22Rv1 (cell line): Measurements from ENCODE around the gene PTBP2.
A peak's percentile ranks its signal among the peaks of the same experiment; 100 is the strongest.

Source experiments
- H3K27ac ChIP-seq: fragments of 450-650 bp; 2 replicates; pipeline ENCODE4 v1.5.1; 2017
- CTCF ChIP-seq: fragments of 450-650 bp; IDR thresholded peaks from 2 replicates; pipeline ENCODE4 v1.5.1; 2017; ENCODE audit warnings: mild to moderate bottlenecking
- ZFX ChIP-seq: fragments of 450-650 bp; IDR thresholded peaks from 2 replicates; pipeline ENCODE4 v1.6.1; 2017; ENCODE audit warnings: antibody characterized with exemption, borderline replicate concordance

The PTBP2 gene

DNA sequence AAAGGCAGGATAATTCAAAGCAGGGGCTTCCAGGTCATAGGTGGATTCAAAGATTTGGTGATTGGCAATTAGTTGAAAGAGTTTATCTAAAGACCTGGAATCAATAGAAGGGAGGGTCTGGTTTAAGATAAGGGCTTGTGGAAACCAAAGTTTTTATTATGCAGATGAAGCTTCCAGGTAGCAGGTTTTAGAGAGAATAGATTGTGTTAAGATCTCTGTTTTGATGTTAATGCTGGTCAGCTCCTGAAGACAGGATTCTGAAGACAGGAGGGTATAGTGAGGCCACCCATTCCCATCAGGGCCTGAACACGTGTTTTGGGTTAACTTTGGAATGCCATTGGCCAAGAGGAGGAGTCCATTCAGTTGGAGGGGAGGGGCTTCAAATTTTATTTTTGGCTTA, 6.1 kb upstream of the PTBP2 start:
- no peak overlapping the region for H3K27ac ChIP-seq
- no peak for TF ChIP-seq ZFX
- TF ChIP-seq CTCF, result no peak

GRCh38 chr1:96721053-96721415, 550 bp upstream of the PTBP2 start:
- H3K27ac ChIP-seq, result peak overlapping the region; percentile 81

DNA sequence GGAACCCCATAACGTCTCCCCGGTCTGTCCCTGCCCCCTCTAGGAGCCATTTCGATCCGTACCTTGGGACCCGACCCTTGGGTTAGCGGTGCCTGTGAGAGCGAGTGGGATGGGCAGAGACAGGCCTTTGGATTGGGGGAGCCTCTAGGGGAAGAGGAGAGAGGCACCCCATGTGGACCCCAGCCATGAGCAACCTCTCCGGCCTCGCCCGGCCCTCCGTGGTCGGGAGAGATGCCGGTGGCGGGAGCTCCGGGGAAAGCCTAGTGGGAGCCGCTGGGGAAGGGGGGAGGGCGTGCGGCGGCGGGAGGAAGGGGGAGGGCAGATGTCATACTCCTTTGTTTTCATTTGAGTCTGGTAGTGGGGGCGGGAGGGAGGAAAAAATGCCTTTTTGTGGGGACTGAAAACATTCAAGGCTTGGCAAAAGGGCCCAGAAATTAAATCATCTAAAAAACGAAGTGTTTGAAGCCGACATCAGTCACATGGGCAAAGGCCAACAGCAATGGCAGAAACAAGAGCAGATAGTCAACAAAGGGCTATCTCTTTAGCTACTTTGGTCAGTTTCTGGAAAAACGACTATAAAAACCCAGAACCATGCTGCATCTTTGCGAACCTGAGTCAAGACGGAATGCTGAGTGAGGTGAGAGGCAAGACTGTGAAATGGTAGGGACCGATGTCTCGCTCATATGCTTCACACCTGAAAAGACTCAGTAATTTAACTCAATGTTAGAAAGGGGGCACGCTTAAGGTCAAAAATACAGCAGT, 758 bp downstream of the PTBP2 start:
- TF ChIP-seq CTCF (no peak), ZFX (no peak)
- H3K27ac ChIP-seq, result peak overlapping the region; percentile 81

More at GRCh38 chr1:96721053-96721415, 550 bp upstream of the PTBP2 start:
- no peak for TF ChIP-seq ZFX
- no peak for TF ChIP-seq CTCF

- no peak for TF ChIP-seq CTCF
- no peak for TF ChIP-seq ZFX
- peak overlapping the region; percentile 81 for H3K27ac ChIP-seq
Measured at GRCh38 chr1:96722958-96723357, 1.4 kb downstream of the PTBP2 start.

DNA sequence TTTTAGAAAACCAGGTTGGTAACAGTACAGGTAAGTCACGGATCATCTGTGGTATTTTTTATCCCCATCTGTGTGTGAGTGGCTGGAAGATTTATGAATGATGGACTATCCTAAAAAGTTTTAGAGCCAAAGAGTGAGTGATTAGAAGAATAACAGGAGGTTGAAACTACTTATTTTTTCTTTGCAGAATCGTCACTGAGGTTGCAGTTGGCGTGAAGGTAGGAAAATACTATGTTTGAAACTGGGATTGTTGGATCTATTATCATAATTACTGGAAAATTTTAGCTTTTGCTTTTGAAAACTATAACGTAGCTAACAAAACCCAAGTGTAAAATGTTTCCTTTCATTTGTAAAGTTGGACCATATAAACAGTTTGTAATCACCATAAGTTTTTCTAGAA, 1.8 kb downstream of the PTBP2 start:
- H3K27ac ChIP-seq, result peak overlapping the region; percentile 81; the same call in 1 of the 2 replicates
- TF ChIP-seq CTCF, result no peak
- no peak for TF ChIP-seq ZFX

DNA sequence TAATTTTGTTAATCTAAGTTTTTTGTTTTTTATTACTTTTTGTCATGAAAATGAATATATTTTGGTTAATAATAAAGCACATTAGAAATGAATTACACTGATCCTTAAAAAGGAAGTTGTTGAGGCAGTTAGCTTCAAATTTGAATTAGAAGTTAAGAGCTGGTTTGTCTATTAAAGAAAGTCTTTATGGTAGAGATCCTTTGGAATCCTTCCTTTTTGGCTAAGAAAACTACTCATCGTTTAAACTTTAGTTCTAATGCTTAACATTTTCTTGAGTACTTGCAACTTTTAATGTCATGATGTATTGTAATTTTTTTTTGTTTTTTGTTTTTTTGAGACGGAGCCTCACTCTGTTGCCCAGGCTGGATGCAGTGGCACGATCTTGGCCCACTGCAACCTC, 2.4 kb downstream of the PTBP2 start:
- no peak overlapping the region for H3K27ac ChIP-seq
- no peak for TF ChIP-seq ZFX
- TF ChIP-seq CTCF, result no peak

- no peak overlapping the region for H3K27ac ChIP-seq
- TF ChIP-seq ZFX, result no peak
- no peak for TF ChIP-seq CTCF
Measured at GRCh38 chr1:96727860-96728259, 6.3 kb downstream of the PTBP2 start.
